ENCODE measurements around the gene LYSMD1.

DNA sequence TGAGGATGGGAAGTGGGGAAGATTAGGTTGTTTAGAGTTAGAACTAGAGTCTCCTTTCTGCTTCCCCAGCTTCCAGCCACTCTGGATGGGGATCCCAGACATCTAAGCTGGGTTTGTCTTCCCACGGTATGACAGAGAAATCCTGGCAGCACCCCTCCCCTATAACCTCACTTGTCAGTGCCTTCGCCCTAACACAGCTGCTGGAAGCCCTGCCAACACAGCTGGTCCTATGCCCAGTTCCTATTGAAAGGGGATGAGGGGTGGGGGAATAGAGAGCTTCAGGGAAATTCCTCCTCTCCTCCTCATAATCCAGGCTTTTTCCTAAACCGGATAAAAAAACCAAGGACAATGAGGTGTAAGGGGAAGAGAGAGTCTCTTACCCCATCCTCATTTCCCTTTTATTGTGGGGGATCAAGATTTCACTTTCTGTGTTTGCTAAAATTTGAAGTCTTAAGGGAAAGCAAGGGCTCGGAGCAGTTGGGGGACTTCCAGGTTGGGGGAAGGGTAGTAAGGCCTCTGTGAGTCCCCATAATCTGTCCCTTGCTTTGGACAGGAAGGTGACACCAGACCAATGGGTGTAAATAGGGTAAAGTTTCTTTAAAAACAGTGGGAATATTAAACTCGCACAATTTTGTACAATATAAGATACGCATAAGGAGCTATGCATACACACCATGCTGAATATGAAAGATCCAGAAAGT lies 9.5 kb upstream of the LYSMD1 start:
- TF ChIP-seq, protein P1, sequence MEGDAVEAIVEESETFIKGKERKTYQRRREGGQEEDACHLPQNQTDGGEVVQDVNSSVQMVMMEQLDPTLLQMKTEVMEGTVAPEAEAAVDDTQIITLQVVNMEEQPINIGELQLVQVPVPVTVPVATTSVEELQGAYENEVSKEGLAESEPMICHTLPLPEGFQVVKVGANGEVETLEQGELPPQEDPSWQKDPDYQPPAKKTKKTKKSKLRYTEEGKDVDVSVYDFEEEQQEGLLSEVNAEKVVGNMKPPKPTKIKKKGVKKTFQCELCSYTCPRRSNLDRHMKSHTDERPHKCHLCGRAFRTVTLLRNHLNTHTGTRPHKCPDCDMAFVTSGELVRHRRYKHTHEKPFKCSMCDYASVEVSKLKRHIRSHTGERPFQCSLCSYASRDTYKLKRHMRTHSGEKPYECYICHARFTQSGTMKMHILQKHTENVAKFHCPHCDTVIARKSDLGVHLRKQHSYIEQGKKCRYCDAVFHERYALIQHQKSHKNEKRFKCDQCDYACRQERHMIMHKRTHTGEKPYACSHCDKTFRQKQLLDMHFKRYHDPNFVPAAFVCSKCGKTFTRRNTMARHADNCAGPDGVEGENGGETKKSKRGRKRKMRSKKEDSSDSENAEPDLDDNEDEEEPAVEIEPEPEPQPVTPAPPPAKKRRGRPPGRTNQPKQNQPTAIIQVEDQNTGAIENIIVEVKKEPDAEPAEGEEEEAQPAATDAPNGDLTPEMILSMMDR (IDR thresholded peaks at IDR 0.05), result no peak
- TF ChIP-seq NFIC (IDR thresholded peaks at IDR 0.05; ENCODE audit: borderline replicate concordance), result no peak
- TF ChIP-seq CHD2 (IDR thresholded peaks at IDR 0.05; ENCODE audit: low read length, partially characterized antibody), result no peak
